GM21723 (cell line): ENCODE data around the gene CFAP73.
"Not testable (repeated sequence)": the region's sequence is repeated elsewhere in the genome, so short reads cannot be mapped to it uniquely, and the experiment has no call there.

Source experiments
- ATAC-seq: cut with Tn5 transposase; IDR thresholded peaks from one replicate; pipeline ENCODE4 v1.9.1; 2021; ENCODE audit warnings: mild to moderate bottlenecking, moderate library complexity; ENCODE audit not compliant: unreplicated experiment

CFAP73 gene

GRCh38 chr12:113149361-113150150, at the start of gene CFAP73:
Gene CFAP73, plus strand, starts transcription at chr12:113149724. Its CDS starts 134 bp downstream, at chr12:113149858.
- no peak for ATAC-seq

GRCh38 chr12:113099764-113100163, 49.8 kb upstream of the CFAP73 start:
- no peak for ATAC-seq

DNA sequence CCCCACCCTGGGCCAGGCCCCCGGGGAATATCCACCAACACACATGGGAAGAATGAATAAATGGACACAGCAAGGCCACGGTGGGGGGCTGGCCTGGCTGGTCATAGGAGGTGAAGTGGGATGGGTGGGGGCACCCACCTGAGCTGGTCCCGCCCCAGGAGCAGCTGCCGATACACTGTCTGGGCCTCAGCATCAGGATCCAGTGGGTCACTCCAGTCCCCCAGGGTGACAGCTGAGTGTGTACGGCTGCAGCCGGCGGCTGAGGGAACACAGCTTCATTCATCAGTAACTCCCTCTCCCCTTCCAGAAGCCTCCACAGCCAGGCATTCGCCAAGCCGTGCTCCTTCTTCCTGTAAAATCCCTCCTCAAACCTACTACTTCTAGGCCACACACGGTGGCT, 47.8 kb upstream of the CFAP73 start:
- no peak for ATAC-seq

- ATAC-seq, result no peak
These were observed 46.7 kb upstream of the CFAP73 start for GRCh38 chr12:113102811-113103210.

- ATAC-seq, result peak; percentile 57
These were observed 45.6 kb upstream of the CFAP73 start for GRCh38 chr12:113103756-113104450.

DNA sequence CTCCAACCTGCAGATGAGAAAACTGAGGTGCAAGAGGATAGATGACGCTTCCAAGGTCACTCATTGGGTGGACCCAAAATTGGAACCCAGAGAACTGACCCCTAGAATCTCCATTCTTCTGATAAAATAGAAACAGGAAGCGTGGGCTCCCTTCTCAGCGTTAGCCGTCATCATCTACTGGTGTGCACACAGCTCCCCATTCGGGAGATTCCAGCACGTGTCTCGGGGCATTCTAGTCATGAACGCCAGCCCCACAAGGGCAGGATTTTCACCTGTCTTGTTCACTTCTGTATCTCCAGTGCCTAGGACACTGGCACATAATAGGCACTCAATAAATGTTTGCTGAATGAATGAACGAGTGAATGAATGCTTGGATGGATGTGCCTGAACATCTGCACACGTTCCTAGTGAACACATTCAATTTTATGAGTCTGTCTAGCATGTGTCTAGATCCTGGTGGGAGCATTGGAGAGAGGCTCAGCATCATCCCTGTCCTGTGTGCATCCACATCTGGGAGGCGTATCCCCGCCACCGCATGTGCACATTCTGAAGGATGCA, 44.5 kb upstream of the CFAP73 start:
- ATAC-seq, result no peak

- ATAC-seq, result no peak
These were observed 43.8 kb upstream of the CFAP73 start for GRCh38 chr12:113105606-113106271.

DNA sequence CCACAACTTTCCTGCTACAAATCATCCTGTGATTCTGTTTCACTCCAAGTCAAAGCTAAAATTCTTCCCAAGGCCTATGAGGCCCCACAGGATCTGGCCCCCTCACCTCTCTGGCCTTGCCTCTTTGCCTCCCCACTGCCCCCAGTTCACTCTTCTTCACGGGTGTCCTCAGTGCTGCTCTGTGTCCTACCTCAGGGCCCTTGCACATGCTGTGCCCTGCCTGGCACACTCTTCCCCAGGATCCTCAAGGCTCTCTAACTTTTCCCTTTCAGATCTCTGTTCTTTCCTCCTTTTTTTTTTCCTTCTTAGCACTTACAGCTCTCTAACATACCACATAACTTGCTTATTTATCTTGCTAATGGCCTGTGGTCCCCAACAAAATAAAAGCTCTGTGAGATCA, 43.2 kb upstream of the CFAP73 start:
- no peak for ATAC-seq

DNA sequence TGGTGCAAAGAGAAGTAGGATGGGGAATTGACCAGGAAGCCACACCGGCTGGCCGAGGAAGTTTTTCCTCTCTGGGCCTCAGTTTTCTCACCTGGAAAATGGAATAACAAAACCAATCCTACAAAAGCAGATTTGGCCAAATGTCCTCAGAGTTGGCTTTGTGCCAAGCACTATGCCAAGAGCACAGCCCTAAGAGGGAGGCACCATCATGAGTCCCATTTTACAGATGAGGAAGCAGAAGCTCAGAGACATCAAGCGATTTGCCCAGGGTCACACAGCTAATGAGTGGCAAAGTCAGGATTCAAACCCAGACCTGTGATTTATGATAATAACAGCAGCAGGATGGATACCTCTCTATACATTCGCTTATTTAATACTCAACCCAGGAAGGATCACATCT, 41.2 kb upstream of the CFAP73 start:
- no peak for ATAC-seq

GRCh38 chr12:113109360-113109759, 40.2 kb upstream of the CFAP73 start:
- no peak for ATAC-seq

- ATAC-seq, result no peak
These were observed 39.5 kb upstream of the CFAP73 start for GRCh38 chr12:113109872-113110599.

- no peak for ATAC-seq
These were observed 38.3 kb upstream of the CFAP73 start for GRCh38 chr12:113111247-113111646.

DNA sequence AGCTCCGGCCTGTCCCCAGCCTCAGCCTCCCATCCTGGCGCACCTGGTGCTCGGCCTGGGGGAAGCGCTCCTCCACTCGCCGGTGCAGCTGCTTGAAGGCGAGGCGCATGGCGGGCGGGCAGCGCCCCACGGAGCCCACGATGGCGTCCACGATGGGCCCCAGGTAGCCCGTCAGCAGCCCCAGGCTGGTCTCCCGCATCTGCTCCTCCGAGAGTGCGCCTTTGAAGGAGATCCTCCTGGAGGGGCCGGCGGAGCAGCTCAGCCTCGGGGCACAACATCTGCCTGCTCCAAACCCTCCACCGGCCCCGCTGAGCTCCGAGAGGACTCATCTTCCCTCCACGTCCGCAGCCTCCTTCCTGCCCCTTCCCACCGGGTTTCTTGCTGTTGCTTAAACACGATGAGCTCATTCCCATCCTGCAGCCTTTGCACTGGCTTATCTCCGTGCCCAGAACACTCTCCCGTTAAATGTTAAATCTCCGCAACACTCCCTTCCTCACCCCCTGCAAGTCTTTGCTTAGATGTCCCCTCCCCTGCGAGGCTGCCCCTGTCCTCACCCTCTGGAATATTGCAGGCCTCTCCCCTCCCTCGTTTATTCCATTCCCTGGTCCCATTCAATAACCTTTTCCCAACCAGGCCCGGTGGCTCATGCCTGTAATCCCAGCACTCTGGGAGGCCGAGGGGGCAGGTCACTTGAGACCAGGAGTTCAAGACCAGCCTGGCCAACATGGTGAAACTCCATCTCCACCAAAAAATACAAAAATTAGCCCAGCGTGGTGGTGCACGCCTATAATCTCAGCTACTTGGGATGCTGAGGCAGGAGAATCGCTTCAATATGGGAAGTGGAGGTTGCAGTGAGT, 37.3 kb upstream of the CFAP73 start:
- no peak for ATAC-seq

GRCh38 chr12:113113397-113113796, 36.1 kb upstream of the CFAP73 start:
- ATAC-seq, result no peak

- no peak for ATAC-seq
These were observed 34.9 kb upstream of the CFAP73 start for GRCh38 chr12:113114447-113115178.

DNA sequence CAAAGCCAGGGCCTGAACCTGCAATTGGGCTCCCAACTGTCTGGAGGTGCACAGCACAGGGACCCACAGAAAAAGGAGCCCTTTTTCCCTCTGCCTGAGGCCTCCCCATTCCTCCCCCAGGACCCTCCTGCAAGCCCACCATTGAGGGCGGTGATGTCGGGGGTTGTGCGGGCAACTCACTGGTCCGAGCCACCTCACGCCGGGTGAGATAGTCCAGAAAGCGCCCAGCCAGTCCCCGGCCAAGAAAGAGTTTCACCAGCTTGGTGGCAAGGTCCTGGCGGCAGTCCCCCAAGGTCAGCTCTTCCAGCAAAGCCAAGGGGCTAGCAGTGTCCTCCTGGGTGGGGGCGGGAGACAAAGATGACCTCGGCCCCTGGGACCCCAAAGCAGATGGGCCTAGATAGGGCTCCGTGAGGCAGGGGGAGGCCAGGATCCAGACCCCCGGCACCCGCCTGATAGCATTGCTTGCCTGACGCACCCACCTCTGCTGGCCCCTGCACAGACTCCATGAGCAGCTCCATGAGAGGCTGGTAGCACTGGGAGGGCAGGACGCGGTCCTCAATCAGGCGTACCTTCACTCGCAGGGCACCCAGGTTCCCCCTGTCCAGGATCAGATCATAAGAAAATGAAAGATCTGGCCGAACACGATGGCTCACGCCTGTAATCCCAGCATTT, 33.9 kb upstream of the CFAP73 start:
- ATAC-seq, result no peak

DNA sequence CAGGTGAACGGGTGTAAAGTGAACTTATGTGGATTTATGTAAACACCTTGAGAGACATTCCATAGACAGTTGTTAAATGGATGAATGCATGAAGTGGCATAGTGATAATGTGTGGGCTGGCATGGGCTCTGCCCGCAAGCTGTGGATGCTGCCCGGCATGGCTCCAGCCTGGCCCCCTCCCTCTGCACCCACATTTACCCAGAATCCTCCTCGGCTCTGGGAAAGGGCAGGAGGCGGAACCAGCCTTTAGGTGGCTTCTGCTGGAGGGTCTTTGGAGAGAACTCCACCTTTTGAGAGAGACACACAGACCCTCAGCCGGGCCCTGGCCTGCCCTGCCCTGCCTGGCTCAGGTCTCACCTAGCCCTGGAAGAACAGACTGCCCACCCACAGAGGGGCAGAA, 32.6 kb upstream of the CFAP73 start:
- ATAC-seq, result no peak

- ATAC-seq, result not testable (repeated sequence)
These were observed 31.8 kb upstream of the CFAP73 start for GRCh38 chr12:113117684-113118083.

DNA sequence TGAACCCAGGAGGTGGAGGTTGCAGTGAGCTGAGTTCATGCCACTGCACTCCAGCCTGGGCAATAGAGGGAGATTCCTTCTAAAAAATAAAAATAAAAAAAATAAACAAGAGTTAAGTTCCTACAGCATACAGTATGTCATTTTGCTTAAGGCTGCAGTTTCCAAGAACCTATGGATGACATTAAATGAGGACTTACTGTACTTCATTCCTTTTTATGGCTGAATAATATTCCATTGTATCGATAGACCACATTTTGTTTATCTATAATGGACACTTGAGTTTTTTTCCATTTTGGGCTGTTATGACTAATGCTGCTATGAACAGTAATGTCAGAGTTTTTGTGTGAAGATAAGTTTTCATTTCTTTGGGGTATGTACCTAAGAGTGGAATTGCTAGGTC, 31.4 kb upstream of the CFAP73 start:
- ATAC-seq, result no peak
